ENCODE results near the gene IMMP2L. TPM values are rescaled to one million over a fixed set of nuclear protein-coding genes. Genes with fewer than 3 reads are reported as not detected.

IMMP2L gene
- total RNA-seq, 4 donors from 2014 or later: 2.6 to 69.1 (median 34.7) TPM

DNA sequence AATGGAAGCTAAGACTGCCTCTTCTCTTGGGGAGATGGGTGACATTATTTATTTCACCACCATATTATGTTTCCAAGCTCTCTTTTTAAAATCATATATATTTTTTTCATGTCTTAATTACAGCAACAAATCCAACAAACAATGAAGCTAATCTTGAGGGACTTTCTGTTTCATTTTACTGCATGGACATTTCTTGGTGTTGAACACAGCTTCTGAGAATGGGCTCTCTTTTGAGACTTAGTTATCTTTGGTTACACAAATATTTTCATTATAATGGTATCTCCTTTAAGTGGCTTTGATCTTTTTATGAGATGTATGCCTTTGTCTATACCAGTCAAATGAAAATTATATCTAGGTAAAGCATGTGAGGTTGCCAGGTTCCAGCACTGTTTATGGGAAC is 681.3 kb downstream of the IMMP2L start:
- H3K27me3 ChIP-seq: no peaks in the 10 kb centered on the region
- no peaks in the 10 kb centered on the region for H3K9me3 ChIP-seq
- no peak for DNase-seq
- TF ChIP-seq, protein P1, sequence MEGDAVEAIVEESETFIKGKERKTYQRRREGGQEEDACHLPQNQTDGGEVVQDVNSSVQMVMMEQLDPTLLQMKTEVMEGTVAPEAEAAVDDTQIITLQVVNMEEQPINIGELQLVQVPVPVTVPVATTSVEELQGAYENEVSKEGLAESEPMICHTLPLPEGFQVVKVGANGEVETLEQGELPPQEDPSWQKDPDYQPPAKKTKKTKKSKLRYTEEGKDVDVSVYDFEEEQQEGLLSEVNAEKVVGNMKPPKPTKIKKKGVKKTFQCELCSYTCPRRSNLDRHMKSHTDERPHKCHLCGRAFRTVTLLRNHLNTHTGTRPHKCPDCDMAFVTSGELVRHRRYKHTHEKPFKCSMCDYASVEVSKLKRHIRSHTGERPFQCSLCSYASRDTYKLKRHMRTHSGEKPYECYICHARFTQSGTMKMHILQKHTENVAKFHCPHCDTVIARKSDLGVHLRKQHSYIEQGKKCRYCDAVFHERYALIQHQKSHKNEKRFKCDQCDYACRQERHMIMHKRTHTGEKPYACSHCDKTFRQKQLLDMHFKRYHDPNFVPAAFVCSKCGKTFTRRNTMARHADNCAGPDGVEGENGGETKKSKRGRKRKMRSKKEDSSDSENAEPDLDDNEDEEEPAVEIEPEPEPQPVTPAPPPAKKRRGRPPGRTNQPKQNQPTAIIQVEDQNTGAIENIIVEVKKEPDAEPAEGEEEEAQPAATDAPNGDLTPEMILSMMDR (IDR thresholded peaks at IDR 0.05): no peak
- no peak for TF ChIP-seq POLR2A (IDR thresholded peaks at IDR 0.05)
- no peaks in the 10 kb centered on the region for H3K4me1 ChIP-seq
- no peak overlapping the region for H3K27ac ChIP-seq
- H3K4me3 ChIP-seq: no peak overlapping the region
- no peaks in the 10 kb centered on the region for H3K36me3 ChIP-seq
- intact Hi-C loops (cut with DNase I; ENCODE audit: low total_unique reads): no loop called here

DNA sequence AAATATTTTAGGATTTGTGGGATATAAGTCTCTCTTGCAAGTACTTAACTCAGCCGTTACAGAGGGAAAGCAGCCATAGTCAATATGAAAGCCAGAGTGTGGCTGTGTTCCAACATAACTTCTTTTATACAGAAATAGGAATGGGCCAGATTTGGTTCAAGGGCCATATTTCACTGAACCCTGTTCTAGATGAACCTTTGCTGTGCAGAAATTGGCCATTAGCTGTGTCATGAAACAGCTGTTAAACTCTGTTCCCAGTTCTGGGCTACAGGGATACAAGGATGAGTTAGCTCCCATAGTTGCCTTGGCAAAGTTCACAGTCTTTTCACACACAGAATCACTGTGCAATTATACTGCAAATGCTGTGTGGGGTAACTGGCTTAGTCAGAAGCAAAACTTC is 685.3 kb downstream of the IMMP2L start:
- no peak for TF ChIP-seq POLR2A (IDR thresholded peaks at IDR 0.05)
- TF ChIP-seq, protein P1 (IDR thresholded peaks at IDR 0.05): no peak
- Histone ChIP-seq H3K4me1 (no peaks in the 10 kb centered on the region), H3K36me3 (no peaks in the 10 kb centered on the region), H3K27me3 (no peaks in the 10 kb centered on the region), H3K9me3 (no peaks in the 10 kb centered on the region), H3K27ac (no peak overlapping the region), H3K4me3 (no peak overlapping the region)
- DNase-seq: no peak
- intact Hi-C loops (cut with DNase I; ENCODE audit: low total_unique reads): no loop called here

DNA sequence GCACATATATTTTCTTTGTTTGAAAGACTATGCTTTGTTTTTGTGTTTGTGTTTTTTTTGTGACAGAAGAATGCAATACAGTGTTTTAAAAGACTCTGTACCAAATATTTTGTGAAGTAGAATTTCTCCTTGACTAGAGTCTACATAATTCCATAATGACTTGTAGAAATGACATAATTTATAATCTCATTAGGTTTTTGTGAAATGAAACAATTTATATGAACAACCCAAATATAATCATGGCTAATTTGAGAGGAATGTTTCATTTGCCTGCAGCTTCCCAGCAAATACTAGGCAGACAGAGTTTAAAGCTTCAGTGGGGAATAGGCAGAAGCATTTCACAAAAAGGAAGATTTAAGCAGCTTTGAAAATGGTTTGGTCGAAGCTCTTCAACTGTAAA is 686.9 kb downstream of the IMMP2L start:
- Histone ChIP-seq H3K9me3 (no peaks in the 10 kb centered on the region), H3K4me1 (no peaks in the 10 kb centered on the region), H3K27ac (no peak overlapping the region), H3K4me3 (no peak overlapping the region), H3K27me3 (no peaks in the 10 kb centered on the region), H3K36me3 (no peaks in the 10 kb centered on the region)
- TF ChIP-seq, protein P1 (IDR thresholded peaks at IDR 0.05): no peak
- TF ChIP-seq POLR2A (IDR thresholded peaks at IDR 0.05): no peak
- intact Hi-C loops (cut with DNase I; ENCODE audit: low total_unique reads): no loop called here
- DNase-seq: no peak

DNA sequence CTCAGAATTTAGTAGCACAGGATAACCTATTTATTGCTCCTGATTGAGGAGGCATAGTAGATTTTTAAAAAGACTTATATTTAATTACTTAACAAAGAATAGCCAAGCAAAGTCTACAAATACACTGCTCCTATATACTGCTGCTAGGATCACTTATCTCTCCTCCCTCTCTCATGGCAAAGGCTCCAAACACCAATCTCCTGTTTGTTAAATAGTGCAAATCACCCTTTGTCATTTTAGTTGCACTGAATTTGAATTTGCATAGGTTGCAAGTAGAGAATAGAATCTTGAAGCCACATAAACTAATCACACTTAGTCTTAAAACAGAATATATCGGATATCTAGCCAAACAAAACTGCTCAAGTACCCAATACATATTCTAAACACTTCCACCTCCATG is 690.4 kb downstream of the IMMP2L start:
- no peak for TF ChIP-seq POLR2A (IDR thresholded peaks at IDR 0.05)
- DNase-seq: no peak
- Histone ChIP-seq H3K9me3 (no peaks in the 10 kb centered on the region), H3K4me1 (no peaks in the 10 kb centered on the region), H3K4me3 (no peak overlapping the region), H3K36me3 (no peaks in the 10 kb centered on the region), H3K27me3 (no peaks in the 10 kb centered on the region), H3K27ac (no peak overlapping the region)
- intact Hi-C loops (cut with DNase I; ENCODE audit: low total_unique reads): no loop called here

DNA sequence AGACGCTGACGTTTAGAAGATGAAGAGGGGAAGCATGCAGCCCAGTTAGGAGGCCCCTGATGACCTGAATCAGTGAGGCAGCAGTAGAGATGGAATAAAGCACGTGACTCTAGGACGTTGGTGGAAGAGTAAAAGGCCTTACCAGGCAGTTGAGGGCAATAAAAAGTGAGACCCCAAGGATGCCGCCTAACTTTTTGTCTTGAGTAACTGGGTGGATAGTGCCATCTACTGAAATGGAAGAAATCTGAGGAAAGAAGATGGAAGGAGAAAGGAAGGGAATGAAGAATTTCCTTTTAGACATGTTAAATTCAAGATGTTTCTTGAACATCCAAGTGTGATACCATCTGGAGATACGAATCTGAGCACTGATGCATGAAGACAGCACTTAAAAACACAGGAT is 691.4 kb downstream of the IMMP2L start:
- no peaks in the 10 kb centered on the region for H3K4me1 ChIP-seq
- intact Hi-C loops (cut with DNase I; ENCODE audit: low total_unique reads): no loop called here
- no peak for DNase-seq
- no peaks in the 10 kb centered on the region for H3K27me3 ChIP-seq
- no peak overlapping the region for H3K27ac ChIP-seq
- no peak for TF ChIP-seq POLR2A (IDR thresholded peaks at IDR 0.05)
- TF ChIP-seq, protein P1 (IDR thresholded peaks at IDR 0.05): no peak
- no peaks in the 10 kb centered on the region for H3K36me3 ChIP-seq
- no peaks in the 10 kb centered on the region for H3K9me3 ChIP-seq
- H3K4me3 ChIP-seq: no peak overlapping the region

DNA sequence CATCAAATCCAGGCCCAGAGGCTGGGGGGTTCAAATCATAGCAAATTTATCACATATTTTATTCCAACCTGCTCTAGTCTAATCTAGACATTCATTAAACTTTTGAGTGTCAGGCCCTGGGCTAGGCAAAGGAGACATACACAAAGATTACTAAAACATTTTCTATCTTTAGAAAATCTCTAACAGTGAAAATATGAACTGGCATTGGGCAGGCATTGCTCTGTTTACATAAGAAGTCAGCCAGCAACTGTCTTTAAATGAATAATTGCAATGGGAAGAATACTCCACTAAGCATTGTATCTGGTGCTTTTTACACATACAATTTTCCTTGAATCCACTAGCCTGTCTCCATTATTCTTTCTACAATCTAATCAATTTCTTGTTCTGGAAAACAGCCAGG is 693.8 kb downstream of the IMMP2L start:
- H3K27me3 ChIP-seq: no peaks in the 10 kb centered on the region
- intact Hi-C loops (cut with DNase I; ENCODE audit: low total_unique reads): no loop called here
- no peak overlapping the region for H3K4me3 ChIP-seq
- H3K9me3 ChIP-seq: no peaks in the 10 kb centered on the region
- H3K27ac ChIP-seq: no peak overlapping the region
- H3K36me3 ChIP-seq: no peaks in the 10 kb centered on the region
- no peak for DNase-seq
- TF ChIP-seq POLR2A (IDR thresholded peaks at IDR 0.05): no peak
- TF ChIP-seq, protein P1 (IDR thresholded peaks at IDR 0.05): no peak
- H3K4me1 ChIP-seq: no peaks in the 10 kb centered on the region

Measured in uterus (tissue), 4 donors.